H9 (cell line): Measurements from ENCODE around the gene GALR1. TPM values are rescaled to one million over a fixed set of nuclear protein-coding genes. Genes with fewer than 3 reads are reported as not detected.

Experiments used
- DNase-seq: peaks from one replicate; pipeline ENCODE4 v3.0.0-alpha.2; 2017
- H2AFZ ChIP-seq: one replicate; pipeline ENCODE4 v1.6.1; 2013; ENCODE audit warnings: mild to moderate bottlenecking, low read length, control low read depth, moderate library complexity
- H2AK5ac ChIP-seq: 2 replicates; pipeline ENCODE4 v1.6.1; 2013; ENCODE audit warnings: low read length, control low read depth, mixed read lengths; ENCODE audit not compliant: insufficient read length
- H2BK120ac ChIP-seq: one replicate; pipeline ENCODE4 v1.6.1; 2013; ENCODE audit warnings: low read depth, mild to moderate bottlenecking, low read length, control low read depth, inconsistent platforms; ENCODE audit not compliant: poor library complexity, severe bottlenecking
- H2BK12ac ChIP-seq: 2 replicates; pipeline ENCODE4 v1.6.1; 2013; ENCODE audit warnings: low read length, control low read depth, mixed read lengths, low read depth; ENCODE audit not compliant: insufficient read length
- H2BK15ac ChIP-seq: 2 replicates; pipeline ENCODE4 v1.6.1; 2013; ENCODE audit warnings: low read depth, low read length, control low read depth
- H2BK20ac ChIP-seq: one replicate; pipeline ENCODE4 v1.6.1; 2013; ENCODE audit warnings: low read depth, mild to moderate bottlenecking, low read length, control low read depth, inconsistent platforms; ENCODE audit not compliant: poor library complexity, severe bottlenecking
- H2BK5ac ChIP-seq: 2 replicates; pipeline ENCODE4 v1.6.1; 2013; ENCODE audit warnings: low read length, control low read depth, mixed read lengths; ENCODE audit not compliant: insufficient read length
- H3K14ac ChIP-seq: 2 replicates; pipeline ENCODE4 v1.6.1; 2013; ENCODE audit warnings: low read length, control low read depth; ENCODE audit not compliant: insufficient read depth
- H3K18ac ChIP-seq: 2 replicates; pipeline ENCODE4 v1.6.1; 2013; ENCODE audit warnings: low read depth, mild to moderate bottlenecking, mixed read lengths, low read length, control low read depth; ENCODE audit not compliant: insufficient read length
- H3K23ac ChIP-seq: 2 replicates; pipeline ENCODE4 v1.6.1; 2013; ENCODE audit warnings: low read length, control low read depth, mixed read lengths, low read depth; ENCODE audit not compliant: insufficient read length
- H3K23me2 ChIP-seq: 2 replicates; pipeline ENCODE4 v1.6.1; 2013; ENCODE audit warnings: low read depth, mild to moderate bottlenecking, mixed read lengths, low read length, control low read depth; ENCODE audit not compliant: insufficient read length, poor library complexity, severe bottlenecking
- H3K27ac ChIP-seq: 2 replicates; pipeline ENCODE4 v1.5.1; 2013; ENCODE audit warnings: low read length, control low read depth, mixed read lengths, low read depth; ENCODE audit not compliant: insufficient read length
- H3K27me3 ChIP-seq: 2 replicates; pipeline ENCODE4 v1.6.1; 2013; ENCODE audit warnings: low read length, control low read depth, inconsistent platforms; ENCODE audit not compliant: insufficient read depth
- H3K4ac ChIP-seq: 2 replicates; pipeline ENCODE4 v1.6.1; 2013; ENCODE audit warnings: low read depth, mild to moderate bottlenecking, control low read depth, inconsistent platforms, low read length, moderate library complexity
- H3K4me1 ChIP-seq: 2 replicates; pipeline ENCODE4 v1.6.1; 2013; ENCODE audit warnings: low read length, control low read depth, inconsistent platforms; ENCODE audit not compliant: insufficient read depth
- H3K4me2 ChIP-seq: 2 replicates; pipeline ENCODE4 v1.6.1; 2013; ENCODE audit warnings: low read length, control low read depth, mixed read lengths; ENCODE audit not compliant: insufficient read length, insufficient read depth
- H3K56ac ChIP-seq: 2 replicates; pipeline ENCODE4 v1.6.1; 2013; ENCODE audit warnings: low read depth, mild to moderate bottlenecking, mixed read lengths, low read length, control low read depth; ENCODE audit not compliant: insufficient read length
- H3K79me1 ChIP-seq: 2 replicates; pipeline ENCODE4 v1.6.1; 2013; ENCODE audit warnings: low read depth, mild to moderate bottlenecking, moderate library complexity, low read length, control low read depth, inconsistent platforms; ENCODE audit not compliant: insufficient read depth, poor library complexity, severe bottlenecking
- H3K79me2 ChIP-seq: 2 replicates; pipeline ENCODE4 v1.6.1; 2013; ENCODE audit warnings: low read length, control low read depth, inconsistent platforms; ENCODE audit not compliant: insufficient read depth
- H3K9ac ChIP-seq: 2 replicates; pipeline ENCODE4 v1.6.1; 2013; ENCODE audit warnings: low read length, control low read depth, mixed read lengths; ENCODE audit not compliant: insufficient read length; ENCODE audit errors: extremely low read depth
- H3K9me3 ChIP-seq: one replicate; pipeline ENCODE4 v1.6.1; 2013; ENCODE audit warnings: low read depth, low read length, inconsistent platforms; ENCODE audit not compliant: control insufficient read depth
- H3T11ph ChIP-seq: one replicate; pipeline ENCODE4 v1.6.1; 2013; ENCODE audit warnings: mild to moderate bottlenecking, low read length, control low read depth, inconsistent platforms
- H4K20me1 ChIP-seq: one replicate; pipeline ENCODE4 v1.6.1; 2013; ENCODE audit not compliant: control insufficient read depth, insufficient read length, insufficient read depth
- H4K5ac ChIP-seq: 2 replicates; pipeline ENCODE4 v1.6.1; 2013; ENCODE audit warnings: low read depth, mild to moderate bottlenecking, mixed read lengths, low read length, control low read depth; ENCODE audit not compliant: insufficient read length
- H4K8ac ChIP-seq: replicated peaks from 2 replicates; pipeline ENCODE4 v1.6.1; 2013; ENCODE audit warnings: low read length, control low read depth, mixed read lengths, low read depth; ENCODE audit not compliant: insufficient read length
- H4K91ac ChIP-seq: 2 replicates; pipeline ENCODE4 v1.6.1; 2013; ENCODE audit warnings: low read depth, mild to moderate bottlenecking, moderate library complexity, mixed read lengths, low read length, control low read depth; ENCODE audit not compliant: insufficient read length
- H3K27ac Mint-ChIP-seq, 3 experiments: 2 replicates in 2 of 3; 3 replicates in 1 of 3; pipeline ENCODE4 v1.8.0; 2020 to 2021; ENCODE audit warnings: mixed read lengths in 3 of 3, mild to moderate bottlenecking in 1 of 3, moderate library complexity in 1 of 3
- H3K27me3 Mint-ChIP-seq: 2 replicates; pipeline ENCODE4 v1.8.0; 2021; ENCODE audit warnings: low read depth, mild to moderate bottlenecking, moderate library complexity, mixed read lengths
- H3K36me3 Mint-ChIP-seq, 3 experiments: 2 replicates in 2 of 3; 3 replicates in 1 of 3; pipeline ENCODE4 v1.8.0; 2020 to 2021; ENCODE audit warnings: low read depth in 3 of 3, mixed read lengths in 3 of 3; ENCODE audit not compliant: insufficient read depth in 1 of 3
- H3K4me1 Mint-ChIP-seq, 2 experiments: 2 replicates each; pipeline ENCODE4 v1.8.0; 2020; ENCODE audit warnings: mixed read lengths in 2 of 2
- H3K4me3 Mint-ChIP-seq, 2 experiments: 2 replicates in 1 of 2; 3 replicates in 1 of 2; pipeline ENCODE4 v1.8.0; 2020 to 2021; ENCODE audit warnings: mild to moderate bottlenecking in 2 of 2, mixed read lengths in 2 of 2, moderate library complexity in 1 of 2
- H3K9me3 Mint-ChIP-seq, 2 experiments: 2 replicates in 1 of 2; 3 replicates in 1 of 2; pipeline ENCODE4 v1.8.0; 2020; ENCODE audit warnings: mild to moderate bottlenecking in 2 of 2, mixed read lengths in 2 of 2, moderate library complexity in 1 of 2
- WGBS: extraction: QIAGEN DNeasy Blood & Tissue Kit; methylation state at CpG from one replicate; pipeline ENCODE4 v1.1.7; 2013; ENCODE audit warnings: missing lambda C conversion rate, low lambda C conversion rate, mixed read lengths; ENCODE audit not compliant: insufficient read length; ENCODE audit errors: extremely low coverage; 5-methylcytosine and 5-hydroxymethylcytosine counted together
- total RNA-seq: library from RNA; stranded (reverse); gene quantifications from 2 replicates; pipeline ENCODE4 v1.2.1, GENCODE V29; 2021
- TF ChIP-seq, protein P1 (sequence below): fragments of 200-600 bp; sonication (generic); conservative IDR thresholded peaks from 3 replicates; pipeline ENCODE4 v1.8.0; 2021; ENCODE audit warnings: antibody characterized with exemption, mild to moderate bottlenecking

GALR1 gene
- total RNA-seq, 1 experiment from 2014 or later, result 0.07 TPM

DNA sequence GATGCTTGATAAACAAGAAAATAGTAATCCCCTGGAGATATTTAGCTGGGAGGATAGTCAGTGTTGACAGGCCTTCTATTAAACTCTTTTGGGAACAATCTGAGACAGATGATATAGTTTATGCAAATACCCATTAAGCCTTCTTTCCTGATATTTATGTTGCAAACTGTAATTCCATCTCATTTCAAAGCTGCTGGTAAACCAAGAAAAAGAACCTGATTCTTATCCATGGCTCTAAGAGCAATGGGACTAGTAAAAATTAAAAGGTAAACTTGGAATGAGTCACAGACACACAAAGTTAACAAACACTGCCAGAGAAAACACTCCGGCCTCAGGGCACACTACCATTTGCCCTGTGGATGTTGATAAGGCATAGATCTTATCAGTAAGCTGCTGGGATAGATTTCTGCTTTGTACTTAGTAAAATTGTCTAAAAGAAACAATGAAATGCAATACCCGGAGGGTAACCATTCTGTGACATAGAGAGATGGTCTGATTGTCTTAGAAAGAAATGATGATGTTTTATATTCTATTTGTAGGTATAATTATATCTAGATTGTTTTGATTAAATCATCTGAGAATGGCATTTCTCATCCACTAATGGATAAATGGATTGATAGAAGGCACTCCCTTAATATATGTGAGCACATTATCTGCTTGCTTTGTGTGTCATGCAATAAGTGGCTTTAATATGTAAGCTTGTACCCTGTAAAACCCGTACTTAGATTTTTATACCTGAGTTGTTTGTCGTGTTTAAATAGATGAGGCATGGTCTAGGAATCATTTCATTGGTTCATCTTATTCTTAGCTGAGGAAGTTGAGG lies 13.2 kb downstream of the GALR1 start:
- no peak overlapping the region for H3K4me2 ChIP-seq
- H3K27ac Mint-ChIP-seq, result no peak overlapping the region
- no peak overlapping the region for H3K18ac ChIP-seq
- H3K79me1 ChIP-seq, result no peaks in the 10 kb centered on the region
- no peak overlapping the region for H2BK5ac ChIP-seq
- no peaks in the 10 kb centered on the region for H3K9me3 ChIP-seq
- H2BK12ac ChIP-seq, result no peak overlapping the region
- no peak overlapping the region for H3K4me3 Mint-ChIP-seq
- H3K23ac ChIP-seq, result no peak overlapping the region
- no peak overlapping the region for H3K4ac ChIP-seq
- no peak overlapping the region for H2BK20ac ChIP-seq
- H3K27me3 ChIP-seq, result no peaks in the 10 kb centered on the region
- no peak overlapping the region for H2BK15ac ChIP-seq
- no peak overlapping the region for H3K9ac ChIP-seq
- peaks cover 9% of the 10 kb centered on the region for H3K27me3 Mint-ChIP-seq
- WGBS, result no CpG with 5 or more reads among the region's 4 CpGs
- H3T11ph ChIP-seq, result no peak overlapping the region
- H3K4me1 Mint-ChIP-seq, result no peaks in the 10 kb centered on the region
- peaks cover 9% of the 10 kb centered on the region for H3K23me2 ChIP-seq
- H3K36me3 Mint-ChIP-seq, result peaks cover 8 to 13% (median 9%) of the 10 kb centered on the region in 3 experiments; a peak in 6 of 7 replicates
- H2BK120ac ChIP-seq, result no peak overlapping the region
- H2AK5ac ChIP-seq, result no peak overlapping the region
- no peak overlapping the region for H4K5ac ChIP-seq
- H4K91ac ChIP-seq, result no peak overlapping the region
- H2AFZ ChIP-seq, result no peak overlapping the region
- no peak overlapping the region for H3K27ac ChIP-seq
- peaks cover 19 to 21% of the 10 kb centered on the region in 2 experiments for H3K9me3 Mint-ChIP-seq
- H3K79me2 ChIP-seq, result peaks cover 2% of the 10 kb centered on the region; the same call in 1 of the 2 replicates
- DNase-seq, result no peak
- H3K14ac ChIP-seq, result no peak overlapping the region
- peaks cover 2% of the 10 kb centered on the region for H4K20me1 ChIP-seq
- TF ChIP-seq, protein P1, sequence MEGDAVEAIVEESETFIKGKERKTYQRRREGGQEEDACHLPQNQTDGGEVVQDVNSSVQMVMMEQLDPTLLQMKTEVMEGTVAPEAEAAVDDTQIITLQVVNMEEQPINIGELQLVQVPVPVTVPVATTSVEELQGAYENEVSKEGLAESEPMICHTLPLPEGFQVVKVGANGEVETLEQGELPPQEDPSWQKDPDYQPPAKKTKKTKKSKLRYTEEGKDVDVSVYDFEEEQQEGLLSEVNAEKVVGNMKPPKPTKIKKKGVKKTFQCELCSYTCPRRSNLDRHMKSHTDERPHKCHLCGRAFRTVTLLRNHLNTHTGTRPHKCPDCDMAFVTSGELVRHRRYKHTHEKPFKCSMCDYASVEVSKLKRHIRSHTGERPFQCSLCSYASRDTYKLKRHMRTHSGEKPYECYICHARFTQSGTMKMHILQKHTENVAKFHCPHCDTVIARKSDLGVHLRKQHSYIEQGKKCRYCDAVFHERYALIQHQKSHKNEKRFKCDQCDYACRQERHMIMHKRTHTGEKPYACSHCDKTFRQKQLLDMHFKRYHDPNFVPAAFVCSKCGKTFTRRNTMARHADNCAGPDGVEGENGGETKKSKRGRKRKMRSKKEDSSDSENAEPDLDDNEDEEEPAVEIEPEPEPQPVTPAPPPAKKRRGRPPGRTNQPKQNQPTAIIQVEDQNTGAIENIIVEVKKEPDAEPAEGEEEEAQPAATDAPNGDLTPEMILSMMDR, result no peak
- no peak overlapping the region for H4K8ac ChIP-seq
- H3K4me1 ChIP-seq, result no peaks in the 10 kb centered on the region
- H3K56ac ChIP-seq, result no peak overlapping the region
